ENCODE results near the gene PRR30.

Gene PRR30

GRCh38 chr2:27088634-27089033 lies 50.6 kb downstream of the PRR30 start:
- Mint-ChIP-seq H3K9me3 (no peaks in the 10 kb centered on the region), H3K27ac (no peak overlapping the region)

GRCh38 chr2:27087823-27088410 lies 51.3 kb downstream of the PRR30 start:
- Mint-ChIP-seq H3K9me3 (no peaks in the 10 kb centered on the region), H3K36me3 (ENCODE audit: low read depth) (no peaks in the 10 kb centered on the region), H3K27ac (no peak overlapping the region), H3K4me3 (peak overlapping the region; percentile 85), H3K4me1 (ENCODE audit: low read depth) (peaks cover 20% of the 10 kb centered on the region), H3K27me3 (no peaks in the 10 kb centered on the region)

More at GRCh38 chr2:27088634-27089033, 50.6 kb downstream of the PRR30 start:
- no peaks in the 10 kb centered on the region for H3K36me3 Mint-ChIP-seq (ENCODE audit: low read depth)
- H3K4me1 Mint-ChIP-seq (ENCODE audit: low read depth), result peaks cover 20% of the 10 kb centered on the region
- H3K4me3 Mint-ChIP-seq, result no peak overlapping the region
- H3K27me3 Mint-ChIP-seq, result no peaks in the 10 kb centered on the region
